Measurements from ENCODE around the gene FRAT1. TPM values are rescaled to one million over a fixed set of nuclear protein-coding genes. Genes with fewer than 3 reads are reported as not detected.

The FRAT1 gene
- total RNA-seq, 1 donor from 2014 or later, result 1.6 TPM

DNA sequence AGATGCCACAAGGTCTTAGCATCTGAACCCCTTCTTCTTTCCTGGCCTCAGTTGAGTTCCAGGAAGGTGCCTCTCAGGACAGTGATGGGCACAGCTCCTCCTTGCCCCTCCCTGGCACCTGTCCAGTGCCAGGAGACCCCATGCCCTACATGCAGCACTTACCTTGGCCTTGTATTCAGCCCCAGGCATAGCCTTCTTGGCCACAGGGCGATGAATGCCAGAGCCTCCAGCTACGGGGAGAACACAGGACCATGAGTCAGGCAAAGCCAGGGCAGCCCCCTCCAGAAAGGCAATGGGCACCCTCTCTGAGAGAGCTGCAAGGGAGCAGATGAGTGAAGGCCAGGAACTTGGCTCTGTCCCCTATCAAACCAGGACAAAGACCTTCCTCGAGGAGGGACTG is 39.7 kb downstream of the FRAT1 start:
- intact Hi-C loops (cut with DNase I), result no loop called here
- DNase-seq (ENCODE audit: low spot score), result no peak

DNA sequence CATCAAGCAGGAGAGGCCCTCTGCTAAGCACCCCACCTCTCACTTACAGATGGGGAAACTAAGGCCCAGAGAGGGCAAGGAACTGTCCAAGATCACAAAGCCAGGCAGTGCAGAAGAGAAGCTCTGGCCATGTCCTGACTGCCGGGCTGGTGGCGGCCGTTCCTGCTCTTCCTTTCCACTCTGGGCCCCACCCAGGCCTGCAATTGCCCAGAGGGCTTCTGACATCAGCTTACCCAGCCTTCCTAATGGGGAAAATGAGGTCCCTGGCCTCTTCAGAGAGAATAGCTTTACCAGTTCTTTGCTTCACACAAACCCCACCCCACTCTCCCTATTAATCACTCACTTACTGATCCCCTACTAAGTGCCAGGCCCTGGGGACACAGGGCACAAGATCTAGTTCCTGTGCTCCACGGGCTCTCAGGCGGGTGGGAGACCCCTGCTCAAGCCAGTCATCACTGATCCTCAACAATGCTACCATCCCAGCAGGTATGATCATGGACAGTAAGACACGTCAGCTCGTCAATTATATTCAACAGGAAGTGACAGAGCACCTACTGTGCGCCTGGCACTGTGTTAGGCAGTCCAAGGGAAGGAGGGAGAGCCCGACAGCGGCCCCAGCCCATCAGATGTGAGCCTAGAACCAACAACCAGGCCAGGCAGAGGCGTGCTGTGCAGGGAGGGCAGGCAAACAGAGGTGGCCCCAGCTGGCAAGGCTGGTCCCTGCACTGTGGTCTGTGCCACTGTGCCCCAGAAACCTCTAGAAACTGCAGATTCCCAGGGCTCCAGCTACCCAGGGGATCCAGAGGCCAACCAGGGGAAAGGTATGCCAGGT is 41.9 kb downstream of the FRAT1 start:
- no peak for DNase-seq (ENCODE audit: low spot score)
- intact Hi-C loops (cut with DNase I), result no loop called here

- no peak for DNase-seq (ENCODE audit: low spot score)
Measured at GRCh38 chr10:97361537-97361901, 42.4 kb downstream of the FRAT1 start.

GRCh38 chr10:97362310-97363033 is 43.4 kb downstream of the FRAT1 start:
- no peak for DNase-seq (ENCODE audit: low spot score)
- intact Hi-C loops (cut with DNase I), result no loop called here

More at GRCh38 chr10:97361537-97361901, 42.4 kb downstream of the FRAT1 start:
- intact Hi-C loops (cut with DNase I), result no loop called here

GRCh38 chr10:97363071-97363470 is 44.0 kb downstream of the FRAT1 start:
- intact Hi-C loops (cut with DNase I), result no loop called here
- no peak for DNase-seq (ENCODE audit: low spot score)

GRCh38 chr10:97365761-97366351 is 46.8 kb downstream of the FRAT1 start:
- intact Hi-C loops (cut with DNase I), result no loop called here
- no peak for DNase-seq (ENCODE audit: low spot score)

DNA sequence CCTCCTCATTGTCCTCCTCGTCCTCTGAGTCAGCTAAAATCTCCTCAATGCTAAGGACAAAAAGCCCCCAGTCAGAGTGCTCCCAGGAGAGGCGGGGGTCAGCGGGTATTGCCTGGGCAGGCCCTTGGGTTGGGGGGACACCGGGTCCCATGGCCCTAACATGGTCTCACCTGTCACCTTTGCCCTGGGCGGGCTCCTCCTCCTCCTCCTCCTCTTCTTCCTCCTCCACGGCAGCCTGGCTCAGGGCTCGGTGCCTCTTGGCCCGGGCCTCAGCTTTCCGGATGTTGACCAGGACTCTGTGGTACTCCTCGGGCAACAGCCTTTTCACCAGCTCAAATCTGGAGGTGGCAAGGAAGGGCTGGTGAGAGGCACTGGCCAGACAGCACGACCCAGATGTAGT is 47.5 kb downstream of the FRAT1 start:
- intact Hi-C loops (cut with DNase I), result no loop called here
- DNase-seq (ENCODE audit: low spot score), result no peak

- DNase-seq (ENCODE audit: low spot score), result no peak
Measured at GRCh38 chr10:97367126-97367649, 48.1 kb downstream of the FRAT1 start.

More at GRCh38 chr10:97367126-97367649, 48.1 kb downstream of the FRAT1 start:
- intact Hi-C loops (cut with DNase I), result no loop called here

Other genes with a start within 250 kb of the FRAT1 start
- gene SLIT1, start 133.3 kb upstream of the FRAT1 start, total RNA-seq, result 0.05 TPM
- 4.4 TPM for gene ARHGAP19, start 26.6 kb upstream of the FRAT1 start, total RNA-seq
- gene FRAT2, start 15.5 kb downstream of the FRAT1 start, total RNA-seq, result 4.8 TPM
- gene RRP12, start 82.1 kb downstream of the FRAT1 start, total RNA-seq, result 23.5 TPM
- gene PGAM1, start 106.9 kb downstream of the FRAT1 start, total RNA-seq, result 331 TPM
- gene EXOSC1, start 126.7 kb downstream of the FRAT1 start, total RNA-seq, result 15.8 TPM
- 25.5 TPM for gene ZDHHC16, start 126.9 kb downstream of the FRAT1 start, total RNA-seq
- gene MMS19, start 179.2 kb downstream of the FRAT1 start, total RNA-seq, result 46.7 TPM
- gene UBTD1, start 179.7 kb downstream of the FRAT1 start, total RNA-seq, result 25.5 TPM

Measured in cardiac septum (tissue), 1 donor.